GOT3 (cell line): ENCODE measurements around the gene SPATA16.
"Not testable (repeated sequence)": the region's sequence is repeated elsewhere in the genome, so short reads cannot be mapped to it uniquely, and the experiment has no call there.

ENCODE experiments used
- DNase-seq: peaks from one replicate; lab custom pipeline; 2025; ENCODE audit warnings: mixed read lengths; lab: John Stamatoyannopoulos, UW

The SPATA16 gene

GRCh38 chr3:172877011-172877410 lies 264.0 kb downstream of the SPATA16 start:
- no peak for DNase-seq

DNA sequence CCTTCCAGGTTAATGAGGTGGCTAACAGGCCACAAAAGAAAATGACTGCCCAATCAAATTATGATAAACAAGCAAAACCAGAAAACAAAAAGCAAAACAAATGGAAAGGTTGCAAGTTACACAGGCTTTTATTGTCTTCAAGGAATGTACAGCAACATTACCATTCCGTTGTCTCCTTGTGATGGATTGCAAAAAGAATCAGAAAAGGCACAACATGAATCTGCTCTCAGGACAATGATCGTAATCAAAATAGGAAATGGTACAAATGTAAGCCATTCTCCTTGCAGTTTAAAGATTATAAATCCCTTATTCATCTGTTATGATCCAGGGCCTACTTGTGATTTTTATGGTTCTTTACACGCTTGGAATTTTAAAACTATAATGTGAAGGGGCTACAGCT lies 264.7 kb downstream of the SPATA16 start:
- no peak for DNase-seq

DNA sequence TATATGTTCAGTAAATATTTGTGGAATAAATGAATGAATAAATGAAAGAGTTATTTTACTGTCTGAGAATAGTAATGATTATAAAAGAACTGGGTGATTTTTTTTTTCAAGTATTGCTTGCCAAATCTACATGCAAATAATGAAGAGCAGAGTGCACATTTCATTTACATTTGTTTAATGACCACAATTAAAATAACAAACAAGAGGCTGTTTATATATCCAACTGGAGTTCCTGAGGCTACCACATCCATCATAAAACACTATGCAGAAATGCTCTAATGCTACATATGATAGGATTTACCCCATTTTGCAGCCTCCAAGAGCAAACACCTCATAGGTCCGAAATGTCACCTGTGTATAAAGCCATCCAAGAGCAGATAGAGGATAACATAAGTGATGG lies 266.0 kb downstream of the SPATA16 start:
- DNase-seq: no peak

DNA sequence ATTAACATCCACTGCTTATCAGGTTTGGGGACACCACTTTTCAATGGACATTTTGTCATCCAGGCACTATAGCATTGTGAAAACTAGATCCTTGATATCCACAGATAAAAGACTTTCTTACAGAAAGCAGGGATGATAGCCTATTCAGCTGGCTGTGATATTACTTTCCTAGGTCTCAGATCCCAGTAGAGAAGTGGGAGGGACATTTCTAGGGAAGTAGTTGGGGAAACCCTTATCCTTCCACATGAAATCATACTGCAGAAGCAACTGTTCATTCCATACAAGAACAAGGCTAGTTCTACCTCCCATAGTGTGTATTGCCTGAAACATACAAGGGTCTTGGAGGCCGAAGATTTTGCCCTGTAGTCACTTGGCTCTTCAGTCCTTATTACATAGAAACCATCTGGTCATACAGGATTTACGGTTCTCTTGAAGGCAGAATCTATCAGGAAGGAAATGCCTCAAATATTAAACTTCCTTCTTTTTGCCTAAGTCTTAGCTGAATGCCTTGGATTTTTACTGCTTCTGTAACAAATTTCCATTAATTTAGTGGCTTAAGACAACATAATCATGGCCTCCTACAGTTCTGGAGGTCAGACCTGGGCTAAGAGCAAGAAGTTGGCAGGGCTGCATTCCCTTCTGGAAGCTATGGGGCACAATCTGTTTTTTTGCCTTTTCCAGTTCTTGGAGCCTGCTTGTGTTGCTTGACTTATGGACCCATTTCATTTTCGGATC lies 271.1 kb downstream of the SPATA16 start:
- no peak for DNase-seq

- no peak for DNase-seq
Measured at GRCh38 chr3:172869368-172869771, 271.7 kb downstream of the SPATA16 start.

- DNase-seq: no peak
Measured at GRCh38 chr3:172868582-172869200, 272.3 kb downstream of the SPATA16 start.

DNA sequence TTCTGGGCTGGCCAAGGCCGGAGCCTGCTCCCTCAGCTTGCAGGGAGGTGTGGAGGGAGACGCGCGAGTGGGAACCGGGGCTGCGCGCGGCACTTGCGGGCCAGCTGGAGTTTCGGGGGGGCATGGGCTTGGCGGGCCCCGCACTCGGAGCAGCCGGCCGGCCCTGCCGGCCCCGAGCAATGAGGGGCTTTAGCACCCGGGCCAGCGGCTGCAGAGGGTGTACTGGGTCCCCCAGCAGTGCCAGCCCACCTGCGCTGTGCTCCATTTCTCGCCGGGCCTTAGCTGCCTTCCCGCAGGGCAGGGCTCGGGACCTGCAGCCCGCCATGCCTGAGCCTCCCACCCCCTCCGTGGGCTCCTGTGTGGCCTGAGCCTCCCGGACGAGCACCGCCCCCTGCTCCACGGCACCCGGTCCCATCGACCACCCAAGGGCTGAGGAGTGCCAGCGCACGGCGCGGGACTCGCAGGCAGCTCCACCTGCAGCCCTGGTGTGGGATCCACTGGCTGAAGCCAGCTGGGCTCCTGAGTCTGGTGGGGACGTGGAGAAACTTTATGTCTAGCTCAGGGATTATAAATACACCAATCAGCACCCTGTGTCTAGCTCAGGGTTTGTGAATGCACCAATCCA lies 274.2 kb downstream of the SPATA16 start:
- DNase-seq: not testable (repeated sequence)

DNA sequence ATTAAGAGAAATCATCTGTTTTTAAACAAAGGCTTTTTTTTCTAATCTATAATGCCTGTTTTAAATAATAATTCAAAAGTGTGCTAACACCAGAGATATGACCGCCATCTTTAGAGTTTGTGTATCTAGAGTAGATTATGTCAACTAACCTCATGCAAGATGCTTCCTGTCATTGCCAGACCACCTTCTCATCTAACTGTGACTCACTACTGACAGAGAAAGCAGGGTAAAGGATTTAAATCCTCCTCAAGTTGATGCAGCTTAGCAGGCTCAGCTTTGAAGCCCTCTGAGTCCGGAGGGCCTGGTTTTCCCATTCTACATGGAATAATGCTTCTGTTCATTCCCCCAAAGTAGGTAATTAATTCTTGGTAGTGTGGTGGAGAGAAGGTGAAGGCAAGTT lies 282.0 kb downstream of the SPATA16 start:
- no peak for DNase-seq

DNA sequence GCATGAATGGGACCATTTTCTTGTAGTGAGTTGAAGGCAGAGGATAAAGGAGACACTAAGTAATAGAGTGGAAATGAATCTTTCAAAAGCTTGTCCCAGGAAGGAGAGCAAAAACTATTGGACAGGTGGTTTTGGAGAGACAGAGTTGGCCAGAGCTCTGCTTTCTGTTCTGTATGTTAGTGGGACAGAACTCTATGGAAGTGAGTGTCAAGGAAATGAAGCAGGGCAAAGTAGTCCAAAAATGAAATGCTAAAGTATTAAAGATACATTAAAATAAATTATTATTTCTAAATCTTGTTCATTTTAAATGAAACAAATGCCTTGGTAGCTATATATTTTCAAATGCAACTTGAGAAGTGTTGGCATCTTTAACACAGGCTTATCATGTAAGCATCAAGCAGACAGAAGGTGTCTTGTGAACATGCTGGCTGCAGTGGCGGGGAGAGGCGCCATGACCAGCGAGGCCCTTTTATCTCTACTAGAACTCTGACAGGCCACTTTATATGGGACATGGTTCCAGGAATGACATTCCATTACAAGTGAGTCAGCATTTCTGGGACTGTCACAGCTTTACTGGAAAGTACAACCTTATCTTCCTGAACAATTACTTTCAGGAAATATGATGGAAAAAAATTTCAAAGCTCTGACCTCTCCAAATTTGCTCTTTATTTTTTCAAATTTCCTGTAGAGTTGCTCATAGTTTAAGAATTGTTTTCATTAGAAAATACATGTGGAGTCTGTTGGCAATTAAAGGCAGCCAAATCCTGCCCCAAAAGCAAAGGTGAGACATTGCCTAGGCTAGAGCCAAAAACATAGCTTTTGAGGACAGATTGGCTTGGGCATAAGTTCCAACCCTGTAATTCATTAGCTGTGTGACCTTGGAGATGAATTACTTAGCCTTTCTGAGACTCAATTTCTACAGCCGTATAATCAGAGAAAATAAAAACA lies 284.0 kb downstream of the SPATA16 start:
- no peak for DNase-seq

DNA sequence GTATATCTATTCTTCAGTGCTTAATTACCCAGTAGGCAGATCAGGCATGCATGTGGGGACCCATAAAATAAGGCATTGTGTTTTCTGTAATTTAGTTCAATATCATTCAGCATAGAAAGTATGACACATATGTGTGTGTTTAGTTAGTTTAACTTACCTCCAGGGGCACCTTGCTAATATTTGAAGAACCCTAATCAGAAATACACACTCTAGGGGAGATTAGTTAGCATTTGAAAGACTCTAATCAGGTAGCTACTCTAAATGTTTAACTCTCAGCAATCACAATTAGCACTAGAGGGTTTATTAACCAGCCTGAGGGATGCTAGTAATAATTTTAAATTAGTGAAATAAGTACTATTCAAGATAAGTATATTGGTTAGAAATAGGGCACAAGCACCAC lies 286.0 kb downstream of the SPATA16 start:
- no peak for DNase-seq

DNA sequence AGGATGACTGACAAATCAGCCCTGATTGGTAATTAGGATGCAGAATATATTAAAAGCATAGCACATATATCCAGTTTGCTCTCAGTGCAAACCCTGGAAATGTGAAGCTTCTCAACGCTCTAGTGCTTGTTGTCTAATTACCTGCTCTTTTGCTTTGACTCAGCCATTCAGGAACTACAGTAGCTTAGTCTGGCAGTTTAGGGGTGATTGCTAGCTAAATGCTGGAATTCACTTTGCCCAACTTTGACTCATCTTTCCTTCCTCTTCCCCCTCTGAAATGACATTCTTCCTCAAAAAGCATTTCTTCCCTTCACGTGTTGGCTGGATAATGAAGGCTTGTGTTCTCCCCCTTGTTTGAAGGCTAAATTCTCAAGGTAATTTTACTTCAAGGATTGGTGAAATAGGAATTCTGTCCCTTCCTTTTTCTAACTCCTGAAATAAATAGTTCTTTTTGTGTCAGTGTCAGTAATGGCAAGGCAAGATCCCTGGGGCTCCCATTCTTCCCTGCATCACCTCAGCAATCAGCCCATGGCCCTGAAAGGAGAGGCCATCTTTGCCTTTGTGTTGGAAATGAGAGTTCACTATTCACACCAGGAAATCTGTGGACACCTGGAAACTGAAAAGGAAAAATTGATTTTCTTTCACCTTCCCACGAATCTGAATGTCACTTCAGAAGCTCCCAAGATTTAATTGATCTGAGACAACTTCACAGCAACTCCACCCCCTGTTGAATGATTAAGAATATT lies 286.9 kb downstream of the SPATA16 start:
- DNase-seq: no peak

- no peak for DNase-seq
Measured at GRCh38 chr3:172853005-172853404, 288.0 kb downstream of the SPATA16 start.

DNA sequence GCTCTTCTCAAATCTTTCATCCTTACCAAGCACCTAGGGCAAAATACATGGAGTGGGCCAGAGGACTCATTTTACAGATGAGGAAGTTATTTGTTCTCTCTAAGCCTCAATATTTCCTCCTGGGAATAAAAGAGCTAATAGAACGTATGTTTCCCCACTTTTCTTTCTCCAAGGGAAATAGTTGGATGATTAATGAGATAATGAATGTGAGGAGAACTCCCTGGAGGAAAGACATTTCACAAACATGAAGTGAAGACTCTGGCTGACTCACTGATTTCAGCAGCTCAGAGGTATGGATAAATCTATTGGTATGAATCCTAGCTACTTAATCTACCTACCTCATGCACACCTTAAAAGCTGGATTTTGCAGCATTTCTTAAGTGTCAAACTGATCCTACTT lies 292.1 kb downstream of the SPATA16 start:
- DNase-seq: no peak

GRCh38 chr3:172847292-172847691 lies 293.7 kb downstream of the SPATA16 start:
- no peak for DNase-seq

DNA sequence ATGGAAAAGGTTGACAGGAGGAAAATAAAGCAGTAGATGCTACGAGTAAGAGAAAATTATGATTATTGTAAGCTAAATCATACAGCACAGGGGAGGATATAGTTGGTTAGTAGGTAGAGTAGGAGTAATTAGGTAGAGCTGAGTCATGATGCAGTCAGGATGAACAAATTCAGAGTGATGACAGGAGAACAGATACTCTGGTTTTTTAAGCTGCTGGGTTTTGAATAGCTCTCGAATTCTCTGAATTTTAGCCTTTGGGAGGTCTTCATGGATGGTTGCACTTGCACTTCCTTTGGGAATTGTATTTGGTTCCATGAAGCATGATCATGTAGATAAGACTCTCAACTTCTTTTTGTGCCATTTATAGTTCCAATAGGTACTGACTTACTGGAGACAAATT lies 294.3 kb downstream of the SPATA16 start:
- DNase-seq: no peak

DNA sequence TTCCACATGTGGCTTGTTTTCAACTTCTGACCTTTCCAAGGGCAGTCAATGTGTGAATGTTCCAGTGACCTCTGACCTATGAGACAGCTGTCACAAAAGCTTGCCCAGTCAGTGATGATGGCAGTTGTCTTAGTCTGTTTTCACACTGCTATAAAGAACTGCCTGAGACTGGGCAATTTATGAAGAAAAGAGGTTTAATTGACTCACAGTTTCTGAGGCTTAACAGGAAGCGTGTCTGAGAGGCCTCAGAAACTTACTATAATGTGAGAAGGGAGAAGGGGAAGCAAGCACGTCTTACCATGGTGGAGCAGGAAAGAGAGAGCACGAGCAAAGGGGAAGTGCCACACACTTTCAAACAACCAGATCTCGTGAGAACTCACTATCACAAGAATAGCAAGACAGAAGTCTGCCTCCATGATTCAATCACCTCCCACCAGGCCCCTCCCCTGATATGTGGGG lies 294.9 kb downstream of the SPATA16 start:
- no peak for DNase-seq

- DNase-seq: no peak
Measured at GRCh38 chr3:172844428-172844827, 296.6 kb downstream of the SPATA16 start.

GRCh38 chr3:172840913-172841312 lies 300.1 kb downstream of the SPATA16 start:
- no peak for DNase-seq

DNA sequence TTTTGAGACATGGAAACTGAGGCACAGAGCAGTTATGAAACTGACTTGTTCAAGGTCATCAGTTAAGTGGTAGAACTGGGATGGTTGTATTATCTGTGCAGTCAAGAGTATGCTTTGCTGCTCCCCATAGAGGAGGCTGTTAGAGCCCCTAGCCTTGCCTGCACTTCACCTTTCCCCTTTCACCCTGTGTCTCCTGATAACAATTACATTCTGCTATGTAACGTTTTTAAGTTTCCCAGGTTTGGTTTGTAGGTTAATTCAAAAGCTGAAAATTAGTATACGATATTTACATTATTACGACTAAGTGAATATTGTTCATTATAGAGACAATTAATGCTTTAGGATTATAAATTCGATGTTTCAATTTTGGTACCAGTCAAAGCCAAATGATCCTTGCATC lies 300.6 kb downstream of the SPATA16 start:
- DNase-seq: no peak

- no peak for DNase-seq
Measured at GRCh38 chr3:172839679-172840078, 301.4 kb downstream of the SPATA16 start.
